HepG2 (cell line): Measurements from ENCODE around the gene NAV3. TPM values are rescaled to one million over a fixed set of nuclear protein-coding genes. Genes with fewer than 3 reads are reported as not detected.

Source experiments
- ATAC-seq: fragments of 200-7000 bp; cut with Tn5 transposase; 3 replicates; pipeline ENCODE4 v1.9.1; 2020; ENCODE audit warnings: mild to moderate bottlenecking, moderate library complexity
- BruUV-seq: library from RNA; stranded (reverse); fragments of 400-500 nt; replicated peaks from 2 replicates; lab custom pipeline; 2021; lab: Mats Ljungman, UMichigan
- CTCF ChIA-PET: fragments of 300-600 bp; formaldehyde crosslinking; extraction: SDS; loops from one replicate; lab custom pipeline; 2021; ENCODE audit warnings: low total read pairs, inconsistent platforms, low intra/inter-chr PET ratio; lab: Yijun Ruan, JAX
- POLR2A ChIA-PET: fragments of 350-600 bp; sonication (Branson Sonifier 250); formaldehyde crosslinking; loops from one replicate; lab custom pipeline; 2020; ENCODE audit warnings: antibody characterized with exemption, inconsistent platforms; lab: Yijun Ruan, JAX
- DNase-seq: peaks from one replicate; pipeline ENCODE4 v3.0.0-alpha.2; 2015; ENCODE audit warnings: low spot score
- FAIRE-seq: peaks from 3 replicates; lab custom pipeline; 2011; peaks lifted over from hg19 to GRCh38; lab: Jason Lieb, UNC
- H2AFZ ChIP-seq: one replicate; pipeline ENCODE4 v1.6.1; 2011; ENCODE audit warnings: low read length, inconsistent platforms
- H3K27ac ChIP-seq: fragments of 300-600 bp; 3 replicates; pipeline ENCODE4 v1.8.0; 2011; ENCODE audit warnings: mixed run types, mild to moderate bottlenecking, mixed read lengths, low read length, inconsistent platforms; ENCODE audit not compliant: insufficient read depth; ENCODE audit errors: extremely low read length
- H3K27me3 ChIP-seq, 2 experiments: fragments of 200-600 bp in 1 of 2; 2 replicates in 1 of 2; 3 replicates in 1 of 2; pipeline versions ENCODE4 v1.6.0 to v1.8.0; 2011; ENCODE audit warnings: low read length in 2 of 2, mild to moderate bottlenecking in 2 of 2, moderate library complexity in 2 of 2, inconsistent platforms in 1 of 2; ENCODE audit not compliant: insufficient read depth in 2 of 2, control insufficient read depth in 1 of 2
- H3K36me3 ChIP-seq, 2 experiments: fragments of 200-600 bp in 1 of 2; replicated peaks in 1 of 2; 2 replicates in 1 of 2; 3 replicates in 1 of 2; pipeline versions ENCODE4 v1.5.1 to v1.8.0; 2011; ENCODE audit warnings: low read length in 2 of 2, inconsistent platforms in 1 of 2; ENCODE audit not compliant: insufficient read depth in 2 of 2, control insufficient read depth in 1 of 2
- H3K4me1 ChIP-seq: 2 replicates; pipeline ENCODE4 v1.5.1; 2012; ENCODE audit warnings: low read length, inconsistent platforms; ENCODE audit not compliant: insufficient read depth
- H3K4me2 ChIP-seq: 2 replicates; pipeline ENCODE4 v1.6.0; 2011; ENCODE audit warnings: low read depth, low read length, inconsistent platforms
- H3K4me3 ChIP-seq, 3 experiments: fragments of 200-600 bp in 1 of 3; sonication (generic), shearing (Covaris generic) in 1 of 3; replicated peaks in 1 of 3; 2 replicates each; pipeline ENCODE4 v1.5.1; 2011 to 2016; ENCODE audit warnings: low read length in 3 of 3, inconsistent platforms in 2 of 3, low read depth in 2 of 3, mild to moderate bottlenecking in 2 of 3, control low read depth in 1 of 3, mixed read lengths in 1 of 3; ENCODE audit not compliant: insufficient read depth in 1 of 3
- H3K79me2 ChIP-seq: one replicate; pipeline ENCODE4 v1.6.1; 2011; ENCODE audit warnings: low read length, inconsistent platforms; ENCODE audit not compliant: insufficient read depth
- H3K9ac ChIP-seq: 2 replicates; pipeline ENCODE4 v1.6.0; 2011; ENCODE audit warnings: mild to moderate bottlenecking, low read depth, low read length, inconsistent platforms; ENCODE audit not compliant: insufficient read depth
- H3K9me3 ChIP-seq: 2 replicates; pipeline ENCODE4 v1.5.1; 2012; ENCODE audit warnings: mild to moderate bottlenecking, low read length
- H4K20me1 ChIP-seq: 2 replicates; pipeline ENCODE4 v1.6.0; 2011; ENCODE audit warnings: inconsistent platforms, mild to moderate bottlenecking, low read length, moderate library complexity; ENCODE audit not compliant: insufficient read depth
- ARNT2 ChIP-seq: sonication (generic); formaldehyde crosslinking; IDR thresholded peaks from 2 replicates; pipeline ENCODE4 v1.8.0; 2022; ENCODE audit warnings: mild to moderate bottlenecking, low read depth, missing genetic modification reagents, moderate library complexity
- CBX5 ChIP-seq: sonication (generic); formaldehyde crosslinking; IDR thresholded peaks from 2 replicates; pipeline ENCODE4 v1.4.0; 2020; ENCODE audit warnings: missing genetic modification reagents, borderline replicate concordance
- CENPT ChIP-seq: sonication (generic); formaldehyde crosslinking; IDR thresholded peaks from 2 replicates; pipeline ENCODE4 v1.8.0; 2022; ENCODE audit warnings: low read depth, mild to moderate bottlenecking, moderate library complexity, missing genetic modification reagents
- CREB3 ChIP-seq: sonication (generic); formaldehyde crosslinking; IDR thresholded peaks from 2 replicates; pipeline ENCODE4 v1.5.0; 2020; ENCODE audit warnings: missing genetic modification reagents
- NBN ChIP-seq: fragments of 450-650 bp; conservative IDR thresholded peaks from 2 replicates; pipeline ENCODE4 v1.6.1; 2017
- TCF7L2 ChIP-seq: IDR thresholded peaks from 2 replicates; pipeline ENCODE4 v1.6.1; 2011; ENCODE audit warnings: mild to moderate bottlenecking, low read depth, low read length, moderate library complexity
- ZBTB38 ChIP-seq: sonication (generic); formaldehyde crosslinking; IDR thresholded peaks from 2 replicates; pipeline ENCODE4 v1.5.1; 2020; ENCODE audit warnings: mild to moderate bottlenecking, missing genetic modification reagents
- ZFP90 ChIP-seq: sonication (generic); formaldehyde crosslinking; IDR thresholded peaks from 2 replicates; pipeline ENCODE4 v1.8.0; 2022; ENCODE audit warnings: missing genetic modification reagents, mild to moderate bottlenecking, inconsistent platforms, borderline replicate concordance
- ZKSCAN8 ChIP-seq: IDR thresholded peaks from 2 replicates; pipeline ENCODE4 v1.6.1; 2016; ENCODE audit warnings: borderline replicate concordance, missing genetic modification reagents, missing compliant biosample characterization
- ZNF7 ChIP-seq: IDR thresholded peaks from 2 replicates; pipeline ENCODE4 v1.6.1; 2016; ENCODE audit warnings: missing biosample characterization, missing genetic modification reagents
- WGBS: methylation state at CpG from one replicate; pipeline ENCODE4 v1.1.6; 2017; ENCODE audit warnings: low lambda C conversion rate; 5-methylcytosine and 5-hydroxymethylcytosine counted together
- in situ Hi-C: cut with HindIII; loops from 2 replicates; pipeline ENCODE4 v1.10.0; 2017; ENCODE audit warnings: low pct_unique_long_range_greater_than_20kb; ENCODE audit not compliant: extremely low pct_ligation_motif_present
- intact Hi-C: fragments of 100-400 bp; cut with micrococcal nuclease; formaldehyde crosslinking; loops from one replicate; pipeline ENCODE4 v1.10.0; 2022; ENCODE audit not compliant: unreplicated experiment
- polyA plus RNA-seq, 8 experiments: library from polyadenylated mRNA; depleted of rRNA in 3 of 8; stranded (reverse) in 7 of 8; unstranded in 1 of 8; fragments of >200 nt; fragmentation: Illumina TruSeq in 4 of 8; extraction: Trizol in 4 of 8; gene quantifications; 2 replicates each; pipeline versions ENCODE4 v1.2.1 to v1.2.3, GENCODE V29; 2011 to 2016; ENCODE audit warnings: low read depth in 4 of 8, missing spikeins in 1 of 8, mixed read lengths in 1 of 8; ENCODE audit not compliant: insufficient read depth in 1 of 8
- total RNA-seq, 5 experiments: library from RNA; depleted of rRNA; stranded (reverse); fragments of >200 nt; fragmentation: Illumina TruSeq; extraction: Trizol; gene quantifications; 2 replicates each; pipeline ENCODE4 v1.2.3, GENCODE V29; 2016; ENCODE audit warnings: low read depth in 1 of 5

The NAV3 gene
- total and polyA plus RNA-seq, 2 of the 13 experiments (the other 11 are each of a cell fraction or from before 2014, with no cell fraction given) = 0.01 to 0.18 TPM

GRCh38 chr12:77847680-77848431 lies 17.2 kb downstream of the NAV3 start (continued):
- TF ChIP-seq TCF7L2 (no peak), ZFP90 (CRISPR knock-in tag) (no peak), ARNT2 (CRISPR knock-in tag) (no peak), ZNF7 (no peak), ZKSCAN8 (CRISPR knock-in tag) (no peak), ZBTB38 (CRISPR knock-in tag) (no peak), CENPT (CRISPR knock-in tag) (no peak), CREB3 (CRISPR knock-in tag) (no peak), NBN (no peak)

DNA sequence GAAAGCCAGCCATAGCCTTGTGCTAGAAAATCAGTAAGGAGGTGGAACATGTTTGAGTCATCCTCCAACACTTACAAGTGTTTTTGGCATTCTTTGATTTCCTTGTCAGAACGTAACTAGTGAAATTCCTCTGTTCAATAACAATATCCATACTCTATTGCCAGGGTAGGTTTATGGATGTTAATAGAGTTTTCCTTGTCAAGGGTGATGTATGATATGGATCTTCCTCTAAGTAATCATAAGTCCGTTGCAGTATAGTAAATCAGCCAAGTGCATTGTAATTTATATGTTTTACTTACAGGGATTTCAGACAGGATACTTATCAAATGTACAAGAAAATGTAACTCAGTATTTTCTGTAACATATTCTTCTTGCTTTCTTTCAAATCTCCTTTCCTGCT lies 19.4 kb downstream of the NAV3 start:
- no peak overlapping the region for H3K4me2 ChIP-seq
- in situ Hi-C loops = no loop called here
- H3K27me3 ChIP-seq = no peaks in the 10 kb centered on the region
- H3K9ac ChIP-seq = no peak overlapping the region
- POLR2A ChIA-PET = no interaction called here
- no peaks in the 10 kb centered on the region for H4K20me1 ChIP-seq
- H3K79me2 ChIP-seq = no peaks in the 10 kb centered on the region
- H2AFZ ChIP-seq = no peak overlapping the region
- FAIRE-seq (no peak), DNase-seq (no peak), ATAC-seq (no peak)
- no peaks in the 10 kb centered on the region for H3K9me3 ChIP-seq
- H3K36me3 ChIP-seq = no peaks in the 10 kb centered on the region
- H3K27ac ChIP-seq = no peak overlapping the region
- WGBS = 2% methylated on average over 2 of the region's 2 CpGs
- CTCF ChIA-PET = no interaction called here
- 0 out of 2 replicates have a peak, but pooled peaks cover 5% of the 10 kb centered on the region for H3K4me1 ChIP-seq
- no peak overlapping the region for H3K4me3 ChIP-seq
- TF ChIP-seq CBX5 (CRISPR knock-in tag) = no peak
- intact Hi-C loops = no loop called here
- no TSS peak for BruUV-seq
